Parathyroid adenoma (tissue), 2 donors: ENCODE data around the gene PDCL3.

Experiments used
- H2AFZ ChIP-seq: fragments of 300-600 bp; sonication (generic); one replicate; pipeline ENCODE4 v1.7.0; 2017; ENCODE audit warnings: antibody characterized with exemption, mild to moderate bottlenecking
- H3K27ac ChIP-seq: fragments of 300-600 bp; sonication (generic); one replicate; pipeline ENCODE4 v1.7.0; 2017
- H3K27me3 ChIP-seq: fragments of 300-600 bp; sonication (generic); one replicate; pipeline ENCODE4 v1.7.0; 2017; ENCODE audit warnings: low read length; ENCODE audit not compliant: control insufficient read depth, insufficient read depth
- H3K36me3 ChIP-seq: fragments of 300-600 bp; sonication (generic); one replicate; pipeline ENCODE4 v1.7.0; 2017; ENCODE audit warnings: low read length; ENCODE audit not compliant: control insufficient read depth, insufficient read depth
- H3K4me1 ChIP-seq: fragments of 300-600 bp; sonication (generic); one replicate; pipeline ENCODE4 v1.7.0; 2017; ENCODE audit warnings: control low read depth
- H3K4me2 ChIP-seq: fragments of 300-600 bp; sonication (generic); one replicate; pipeline ENCODE4 v1.7.0; 2017; ENCODE audit warnings: low read length
- H3K4me3 ChIP-seq: fragments of 300-600 bp; sonication (generic); one replicate; pipeline ENCODE4 v1.7.0; 2017; ENCODE audit warnings: low read depth, low read length
- H3K79me2 ChIP-seq: fragments of 300-600 bp; sonication (generic); one replicate; pipeline ENCODE4 v1.7.0; 2017; ENCODE audit warnings: control low read depth
- H3K9ac ChIP-seq: fragments of 300-600 bp; sonication (generic); one replicate; pipeline ENCODE4 v1.7.0; 2017; ENCODE audit warnings: mild to moderate bottlenecking
- H3K9me3 ChIP-seq: fragments of 300-600 bp; sonication (generic); one replicate; pipeline ENCODE4 v1.7.0; 2017; ENCODE audit warnings: low read length; ENCODE audit not compliant: control insufficient read depth
- CTCF ChIP-seq: fragments of 300-600 bp; sonication (generic); IDR thresholded peaks from one replicate; pipeline ENCODE4 v1.7.0; 2017; ENCODE audit warnings: antibody characterized with exemption, mild to moderate bottlenecking
- donor health status: primary hyperparathyroidism.

The PDCL3 gene

GRCh38 chr2:100580367-100581276 lies 17.8 kb downstream of the PDCL3 start:
- Histone ChIP-seq H3K4me3 (no peak overlapping the region), H3K27ac (no peak overlapping the region)

GRCh38 chr2:100581277-100581612 lies 18.5 kb downstream of the PDCL3 start:
- Histone ChIP-seq H3K36me3 (no peaks in the 10 kb centered on the region), H3K4me2 (peak overlapping the region; percentile 3), H2AFZ (no peak overlapping the region), H3K4me1 (no peaks in the 10 kb centered on the region), H3K79me2 (no peaks in the 10 kb centered on the region), H3K27me3 (no peaks in the 10 kb centered on the region), H3K9me3 (no peaks in the 10 kb centered on the region), H3K4me3 (no peak overlapping the region), H3K27ac (no peak overlapping the region), H3K9ac (no peak overlapping the region)
- no peak for TF ChIP-seq CTCF

More at GRCh38 chr2:100580367-100581276, 17.8 kb downstream of the PDCL3 start:
- H3K79me2 ChIP-seq: no peaks in the 10 kb centered on the region
- no peak for TF ChIP-seq CTCF
- peak overlapping the region; percentile 3 for H3K4me2 ChIP-seq
- H3K27me3 ChIP-seq: no peaks in the 10 kb centered on the region
- H3K9me3 ChIP-seq: no peaks in the 10 kb centered on the region
- no peaks in the 10 kb centered on the region for H3K36me3 ChIP-seq
- no peak overlapping the region for H2AFZ ChIP-seq
- H3K9ac ChIP-seq: no peak overlapping the region
- no peaks in the 10 kb centered on the region for H3K4me1 ChIP-seq

DNA sequence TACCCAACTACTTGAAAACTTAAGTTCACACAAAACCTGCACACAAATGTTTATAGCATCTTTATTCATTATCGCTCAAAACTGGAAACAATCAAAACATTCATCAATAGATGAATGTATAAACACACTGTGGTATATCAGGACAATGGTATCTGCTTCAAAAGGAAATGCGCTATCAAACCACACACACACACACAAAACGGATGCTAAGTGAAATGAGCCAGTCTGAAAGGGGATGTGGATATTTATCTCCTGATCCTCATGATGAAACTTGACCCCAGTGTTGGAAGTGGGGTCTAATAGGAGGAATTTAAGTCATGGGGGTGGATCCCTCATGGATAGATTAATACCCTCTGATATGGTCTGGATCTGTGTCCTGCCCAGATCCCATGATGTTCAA lies 22.0 kb downstream of the PDCL3 start:
- no peak for TF ChIP-seq CTCF
- H3K4me2 ChIP-seq: no peak overlapping the region
- H3K9me3 ChIP-seq: no peaks in the 10 kb centered on the region
- H3K79me2 ChIP-seq: no peaks in the 10 kb centered on the region
- no peaks in the 10 kb centered on the region for H3K27me3 ChIP-seq
- no peak overlapping the region for H3K9ac ChIP-seq
- no peaks in the 10 kb centered on the region for H3K4me1 ChIP-seq
- H2AFZ ChIP-seq: no peak overlapping the region
- no peak overlapping the region for H3K4me3 ChIP-seq
- no peak overlapping the region for H3K27ac ChIP-seq
- H3K36me3 ChIP-seq: no peaks in the 10 kb centered on the region

- Histone ChIP-seq H3K4me3 (no peak overlapping the region), H3K27ac (no peak overlapping the region), H3K9me3 (no peaks in the 10 kb centered on the region), H3K36me3 (no peaks in the 10 kb centered on the region), H3K4me2 (no peak overlapping the region), H3K27me3 (no peaks in the 10 kb centered on the region), H3K4me1 (no peaks in the 10 kb centered on the region), H3K79me2 (no peaks in the 10 kb centered on the region), H3K9ac (no peak overlapping the region), H2AFZ (no peak overlapping the region)
- TF ChIP-seq CTCF: no peak
Observed at GRCh38 chr2:100588071-100588786, 25.4 kb downstream of the PDCL3 start.
